HEK293 (cell line): ENCODE data around the gene MLN.

Experiments
- HOXD13 ChIP-seq: sonication (generic); formaldehyde crosslinking; IDR thresholded peaks from 2 replicates; pipeline ENCODE4 v1.8.0; 2022; ENCODE audit warnings: missing genetic modification reagents, borderline replicate concordance
- YY1 ChIP-seq: fragments of 450-650 bp; formaldehyde crosslinking; IDR thresholded peaks from 2 replicates; pipeline ENCODE4 v1.5.1; 2018; ENCODE audit warnings: missing biosample characterization, missing genetic modification characterization
- ZNF302 ChIP-seq: fragments of 450-650 bp; formaldehyde crosslinking; IDR thresholded peaks from 2 replicates; pipeline ENCODE4 v1.5.1; 2016; ENCODE audit warnings: missing biosample characterization, missing genetic modification characterization, low read depth
- ZNF426 ChIP-seq: fragments of 450-650 bp; formaldehyde crosslinking; IDR thresholded peaks from 2 replicates; pipeline ENCODE4 v1.5.1; 2017; ENCODE audit warnings: missing biosample characterization, missing genetic modification characterization, mild to moderate bottlenecking, inconsistent platforms, moderate library complexity
- ZNF623 ChIP-seq: fragments of 450-650 bp; formaldehyde crosslinking; IDR thresholded peaks from 2 replicates; pipeline ENCODE4 v1.5.1; 2016; ENCODE audit warnings: missing biosample characterization, missing genetic modification characterization
- TF ChIP-seq, protein P1 (sequence below): fragments of 450-650 bp; formaldehyde crosslinking; IDR thresholded peaks from 2 replicates; pipeline ENCODE4 v1.5.1; 2017; ENCODE audit warnings: missing biosample characterization, missing genetic modification characterization
- TF ChIP-seq, protein P2 (sequence below): fragments of 450-650 bp; formaldehyde crosslinking; IDR thresholded peaks from 2 replicates; pipeline ENCODE4 v1.5.1; 2017; ENCODE audit warnings: missing biosample characterization, mild to moderate bottlenecking, missing genetic modification characterization, moderate library complexity
- TF ChIP-seq, protein P3 (sequence below): fragments of 450-650 bp; formaldehyde crosslinking; IDR thresholded peaks from 2 replicates; pipeline ENCODE4 v1.5.1; 2016; ENCODE audit warnings: missing biosample characterization, missing genetic modification characterization
- TF ChIP-seq, protein P4 (sequence below): fragments of 450-650 bp; formaldehyde crosslinking; IDR thresholded peaks from 2 replicates; pipeline ENCODE4 v1.5.1; 2017; ENCODE audit warnings: missing biosample characterization, missing genetic modification characterization
- TF ChIP-seq, protein P5 (sequence below): fragments of 450-650 bp; formaldehyde crosslinking; IDR thresholded peaks from 2 replicates; pipeline ENCODE4 v1.5.1; 2016; ENCODE audit warnings: missing biosample characterization, missing genetic modification characterization
- TF ChIP-seq, protein P6 (sequence below): fragments of 450-650 bp; formaldehyde crosslinking; IDR thresholded peaks from 2 replicates; pipeline ENCODE4 v1.5.1; 2016; ENCODE audit warnings: missing biosample characterization, missing genetic modification characterization, low read depth

DNA sequence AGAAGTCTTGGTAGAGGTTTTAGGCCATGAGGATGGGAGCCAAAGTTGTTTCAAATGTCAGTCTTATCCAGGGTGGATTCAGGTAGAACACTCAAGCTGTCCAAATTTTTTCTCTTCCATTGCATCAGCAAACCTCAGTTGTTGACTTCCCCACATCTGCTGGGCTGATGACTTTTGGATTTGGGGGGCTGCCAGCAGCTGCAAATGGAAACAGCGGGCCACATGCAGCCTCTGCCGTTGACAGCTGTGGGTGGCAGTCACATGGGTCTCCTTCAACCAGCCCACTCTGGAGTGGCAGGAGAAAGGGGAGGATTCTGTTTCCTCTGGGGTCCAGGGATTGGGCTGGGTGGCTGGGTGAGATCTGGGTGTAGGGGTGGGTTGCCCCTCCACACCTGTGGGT, 5.8 kb upstream of the MLN start:
- TF ChIP-seq, protein P1, sequence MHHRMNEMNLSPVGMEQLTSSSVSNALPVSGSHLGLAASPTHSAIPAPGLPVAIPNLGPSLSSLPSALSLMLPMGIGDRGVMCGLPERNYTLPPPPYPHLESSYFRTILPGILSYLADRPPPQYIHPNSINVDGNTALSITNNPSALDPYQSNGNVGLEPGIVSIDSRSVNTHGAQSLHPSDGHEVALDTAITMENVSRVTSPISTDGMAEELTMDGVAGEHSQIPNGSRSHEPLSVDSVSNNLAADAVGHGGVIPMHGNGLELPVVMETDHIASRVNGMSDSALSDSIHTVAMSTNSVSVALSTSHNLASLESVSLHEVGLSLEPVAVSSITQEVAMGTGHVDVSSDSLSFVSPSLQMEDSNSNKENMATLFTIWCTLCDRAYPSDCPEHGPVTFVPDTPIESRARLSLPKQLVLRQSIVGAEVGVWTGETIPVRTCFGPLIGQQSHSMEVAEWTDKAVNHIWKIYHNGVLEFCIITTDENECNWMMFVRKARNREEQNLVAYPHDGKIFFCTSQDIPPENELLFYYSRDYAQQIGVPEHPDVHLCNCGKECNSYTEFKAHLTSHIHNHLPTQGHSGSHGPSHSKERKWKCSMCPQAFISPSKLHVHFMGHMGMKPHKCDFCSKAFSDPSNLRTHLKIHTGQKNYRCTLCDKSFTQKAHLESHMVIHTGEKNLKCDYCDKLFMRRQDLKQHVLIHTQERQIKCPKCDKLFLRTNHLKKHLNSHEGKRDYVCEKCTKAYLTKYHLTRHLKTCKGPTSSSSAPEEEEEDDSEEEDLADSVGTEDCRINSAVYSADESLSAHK (tag by site-specific recombination), result no peak
- TF ChIP-seq ZNF623 (tag by site-specific recombination), result no peak
- TF ChIP-seq, protein P2, sequence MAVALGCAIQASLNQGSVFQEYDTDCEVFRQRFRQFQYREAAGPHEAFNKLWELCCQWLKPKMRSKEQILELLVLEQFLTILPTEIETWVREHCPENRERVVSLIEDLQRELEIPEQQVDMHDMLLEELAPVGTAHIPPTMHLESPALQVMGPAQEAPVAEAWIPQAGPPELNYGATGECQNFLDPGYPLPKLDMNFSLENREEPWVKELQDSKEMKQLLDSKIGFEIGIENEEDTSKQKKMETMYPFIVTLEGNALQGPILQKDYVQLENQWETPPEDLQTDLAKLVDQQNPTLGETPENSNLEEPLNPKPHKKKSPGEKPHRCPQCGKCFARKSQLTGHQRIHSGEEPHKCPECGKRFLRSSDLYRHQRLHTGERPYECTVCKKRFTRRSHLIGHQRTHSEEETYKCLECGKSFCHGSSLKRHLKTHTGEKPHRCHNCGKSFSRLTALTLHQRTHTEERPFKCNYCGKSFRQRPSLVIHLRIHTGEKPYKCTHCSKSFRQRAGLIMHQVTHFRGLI, result no peak
- TF ChIP-seq, protein P3, sequence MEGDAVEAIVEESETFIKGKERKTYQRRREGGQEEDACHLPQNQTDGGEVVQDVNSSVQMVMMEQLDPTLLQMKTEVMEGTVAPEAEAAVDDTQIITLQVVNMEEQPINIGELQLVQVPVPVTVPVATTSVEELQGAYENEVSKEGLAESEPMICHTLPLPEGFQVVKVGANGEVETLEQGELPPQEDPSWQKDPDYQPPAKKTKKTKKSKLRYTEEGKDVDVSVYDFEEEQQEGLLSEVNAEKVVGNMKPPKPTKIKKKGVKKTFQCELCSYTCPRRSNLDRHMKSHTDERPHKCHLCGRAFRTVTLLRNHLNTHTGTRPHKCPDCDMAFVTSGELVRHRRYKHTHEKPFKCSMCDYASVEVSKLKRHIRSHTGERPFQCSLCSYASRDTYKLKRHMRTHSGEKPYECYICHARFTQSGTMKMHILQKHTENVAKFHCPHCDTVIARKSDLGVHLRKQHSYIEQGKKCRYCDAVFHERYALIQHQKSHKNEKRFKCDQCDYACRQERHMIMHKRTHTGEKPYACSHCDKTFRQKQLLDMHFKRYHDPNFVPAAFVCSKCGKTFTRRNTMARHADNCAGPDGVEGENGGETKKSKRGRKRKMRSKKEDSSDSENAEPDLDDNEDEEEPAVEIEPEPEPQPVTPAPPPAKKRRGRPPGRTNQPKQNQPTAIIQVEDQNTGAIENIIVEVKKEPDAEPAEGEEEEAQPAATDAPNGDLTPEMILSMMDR (tag by site-specific recombination), result no peak
- no peak for TF ChIP-seq ZNF302 (tag by site-specific recombination)
- TF ChIP-seq, protein P4, sequence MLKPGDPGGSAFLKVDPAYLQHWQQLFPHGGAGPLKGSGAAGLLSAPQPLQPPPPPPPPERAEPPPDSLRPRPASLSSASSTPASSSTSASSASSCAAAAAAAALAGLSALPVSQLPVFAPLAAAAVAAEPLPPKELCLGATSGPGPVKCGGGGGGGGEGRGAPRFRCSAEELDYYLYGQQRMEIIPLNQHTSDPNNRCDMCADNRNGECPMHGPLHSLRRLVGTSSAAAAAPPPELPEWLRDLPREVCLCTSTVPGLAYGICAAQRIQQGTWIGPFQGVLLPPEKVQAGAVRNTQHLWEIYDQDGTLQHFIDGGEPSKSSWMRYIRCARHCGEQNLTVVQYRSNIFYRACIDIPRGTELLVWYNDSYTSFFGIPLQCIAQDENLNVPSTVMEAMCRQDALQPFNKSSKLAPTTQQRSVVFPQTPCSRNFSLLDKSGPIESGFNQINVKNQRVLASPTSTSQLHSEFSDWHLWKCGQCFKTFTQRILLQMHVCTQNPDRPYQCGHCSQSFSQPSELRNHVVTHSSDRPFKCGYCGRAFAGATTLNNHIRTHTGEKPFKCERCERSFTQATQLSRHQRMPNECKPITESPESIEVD (tag by site-specific recombination), result no peak
- TF ChIP-seq HOXD13 (CRISPR knock-in tag), result no peak
- TF ChIP-seq, protein P5, sequence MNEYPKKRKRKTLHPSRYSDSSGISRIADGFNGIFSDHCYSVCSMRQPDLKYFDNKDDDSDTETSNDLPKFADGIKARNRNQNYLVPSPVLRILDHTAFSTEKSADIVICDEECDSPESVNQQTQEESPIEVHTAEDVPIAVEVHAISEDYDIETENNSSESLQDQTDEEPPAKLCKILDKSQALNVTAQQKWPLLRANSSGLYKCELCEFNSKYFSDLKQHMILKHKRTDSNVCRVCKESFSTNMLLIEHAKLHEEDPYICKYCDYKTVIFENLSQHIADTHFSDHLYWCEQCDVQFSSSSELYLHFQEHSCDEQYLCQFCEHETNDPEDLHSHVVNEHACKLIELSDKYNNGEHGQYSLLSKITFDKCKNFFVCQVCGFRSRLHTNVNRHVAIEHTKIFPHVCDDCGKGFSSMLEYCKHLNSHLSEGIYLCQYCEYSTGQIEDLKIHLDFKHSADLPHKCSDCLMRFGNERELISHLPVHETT (tag by site-specific recombination), result no peak
- TF ChIP-seq, protein P6, sequence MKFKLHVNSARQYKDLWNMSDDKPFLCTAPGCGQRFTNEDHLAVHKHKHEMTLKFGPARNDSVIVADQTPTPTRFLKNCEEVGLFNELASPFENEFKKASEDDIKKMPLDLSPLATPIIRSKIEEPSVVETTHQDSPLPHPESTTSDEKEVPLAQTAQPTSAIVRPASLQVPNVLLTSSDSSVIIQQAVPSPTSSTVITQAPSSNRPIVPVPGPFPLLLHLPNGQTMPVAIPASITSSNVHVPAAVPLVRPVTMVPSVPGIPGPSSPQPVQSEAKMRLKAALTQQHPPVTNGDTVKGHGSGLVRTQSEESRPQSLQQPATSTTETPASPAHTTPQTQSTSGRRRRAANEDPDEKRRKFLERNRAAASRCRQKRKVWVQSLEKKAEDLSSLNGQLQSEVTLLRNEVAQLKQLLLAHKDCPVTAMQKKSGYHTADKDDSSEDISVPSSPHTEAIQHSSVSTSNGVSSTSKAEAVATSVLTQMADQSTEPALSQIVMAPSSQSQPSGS, result no peak
- TF ChIP-seq ZNF426 (tag by site-specific recombination), result no peak
- no peak for TF ChIP-seq YY1 (tag by site-specific recombination)
